T47D (cell line): ENCODE results near the gene CES4A.
"Not testable (repeated sequence)": the region's sequence is repeated elsewhere in the genome, so short reads cannot be mapped to it uniquely, and the experiment has no call there.

ENCODE experiments used
- DNase-seq, 2 experiments: peaks; one replicate each; pipeline versions ENCODE4 v3.0.0 to v3.0.0-alpha.2; 2011 to 2012; ENCODE audit warnings: low read depth in 1 of 2, low spot score in 1 of 2
- JUND ChIP-seq: IDR thresholded peaks from 2 replicates; pipeline ENCODE4 v1.6.1; 2012; ENCODE audit warnings: low read depth
- in situ Hi-C: cut with HindIII; loops from 2 replicates; pipeline ENCODE4 v1.10.0; 2016; ENCODE audit warnings: low sequenced_read_pairs, low pct_unique_long_range_greater_than_20kb

Gene CES4A

DNA sequence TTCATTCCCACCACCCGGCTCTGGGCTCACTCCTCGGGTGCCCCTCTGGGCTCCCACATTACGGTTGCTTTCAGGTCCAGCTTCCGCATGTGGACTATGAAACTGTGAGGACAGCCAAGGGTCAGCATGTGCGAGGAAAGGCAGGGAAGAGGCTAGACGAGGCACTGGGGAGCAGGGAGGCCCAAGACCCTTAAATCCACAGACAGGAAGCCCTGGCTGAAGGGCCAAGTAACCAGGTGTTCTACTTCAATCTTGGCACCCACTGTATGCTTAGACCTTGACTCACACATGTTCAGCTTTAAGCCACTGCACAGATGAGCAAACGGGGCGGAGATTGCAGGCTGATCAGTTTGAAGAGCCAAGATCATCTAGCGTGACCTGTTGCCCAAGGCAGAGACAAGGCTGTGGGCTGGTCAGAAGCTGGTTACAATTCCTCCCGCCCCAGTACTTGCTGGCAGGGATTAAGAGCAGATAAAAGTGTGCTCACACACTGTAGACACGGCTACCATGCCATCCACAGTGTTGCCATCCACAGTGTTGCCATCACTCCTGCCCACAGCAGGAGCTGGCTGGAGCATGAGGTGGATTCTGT, at the start of gene CES4A:
TSS of gene CES4A (plus strand) at position 393 of the 592 bp plus-strand sequence. CDS start at position 577, 184 bp downstream.
- in situ Hi-C loops: no loop called here
- no peak for TF ChIP-seq JUND
- DNase-seq: no peak

DNA sequence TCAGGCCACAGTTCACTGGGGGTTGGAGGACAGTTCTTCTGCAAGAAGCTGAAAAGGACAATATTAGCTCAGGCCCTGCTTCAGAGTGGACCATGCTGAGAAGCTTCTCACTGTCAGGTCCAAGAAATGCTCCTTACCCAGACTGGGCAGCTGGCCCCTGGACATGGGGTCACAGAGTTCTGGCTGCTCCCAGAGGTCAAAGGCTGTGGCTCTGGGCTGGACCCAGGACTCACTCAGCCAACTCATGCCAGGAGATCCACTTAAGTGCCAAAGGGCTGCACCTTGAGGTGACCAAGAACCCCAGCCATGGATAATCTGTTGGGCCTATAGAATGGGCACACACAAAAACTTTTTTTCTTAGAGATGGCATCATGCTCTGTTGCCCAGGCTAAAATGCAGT, 49.0 kb upstream of the CES4A start:
- TF ChIP-seq JUND: no peak
- DNase-seq: no peak
- in situ Hi-C loops: no loop called here

- no peak for TF ChIP-seq JUND
- in situ Hi-C loops: no loop called here
- no peak for DNase-seq
These were observed 48.2 kb upstream of the CES4A start for GRCh38 chr16:66940236-66940635.

GRCh38 chr16:66942981-66943380, 45.4 kb upstream of the CES4A start:
- TF ChIP-seq JUND: no peak
- no peak for DNase-seq
- in situ Hi-C loops: no loop called here

- no peak for TF ChIP-seq JUND
- in situ Hi-C loops: no loop called here
- DNase-seq: no peak
These were observed 44.8 kb upstream of the CES4A start for GRCh38 chr16:66943426-66944053.

- DNase-seq: no peak
- in situ Hi-C loops: no loop called here
- no peak for TF ChIP-seq JUND
These were observed 44.3 kb upstream of the CES4A start for GRCh38 chr16:66944054-66944441.

DNA sequence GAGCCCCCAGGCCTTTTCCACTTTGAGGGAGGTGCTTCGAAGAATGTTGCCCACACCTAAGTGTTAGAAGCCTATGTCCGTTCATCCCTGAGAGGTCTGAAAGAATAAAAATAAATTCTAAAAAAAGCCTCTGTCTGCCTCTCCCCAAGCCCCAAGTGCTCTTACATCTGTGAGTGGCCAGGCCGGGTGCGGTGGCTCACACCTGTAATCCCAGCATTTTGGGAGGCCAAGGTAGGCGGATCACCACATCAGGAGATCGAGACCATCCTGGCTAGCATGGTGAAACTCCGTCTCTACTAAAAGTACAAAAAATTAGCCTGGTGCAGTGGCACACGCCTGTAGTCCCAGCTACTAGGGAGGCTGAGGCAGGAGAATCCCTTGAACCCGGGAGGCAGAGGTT, 43.4 kb upstream of the CES4A start:
- DNase-seq, in situ Hi-C loops: not testable (repeated sequence)

GRCh38 chr16:66945939-66946338, 42.5 kb upstream of the CES4A start:
- in situ Hi-C loops: no loop called here
- DNase-seq: no peak
- TF ChIP-seq JUND: no peak

GRCh38 chr16:66946541-66946940, 41.8 kb upstream of the CES4A start:
- in situ Hi-C loops: no loop called here
- no peak for DNase-seq
- no peak for TF ChIP-seq JUND

GRCh38 chr16:66946974-66947301, 41.5 kb upstream of the CES4A start:
- in situ Hi-C loops: no loop called here
- no peak for TF ChIP-seq JUND
- no peak for DNase-seq

GRCh38 chr16:66947302-66948065, 40.9 kb upstream of the CES4A start:
- in situ Hi-C loops: no loop called here
- DNase-seq: peak; percentile 86 to 88
- no peak for TF ChIP-seq JUND

DNA sequence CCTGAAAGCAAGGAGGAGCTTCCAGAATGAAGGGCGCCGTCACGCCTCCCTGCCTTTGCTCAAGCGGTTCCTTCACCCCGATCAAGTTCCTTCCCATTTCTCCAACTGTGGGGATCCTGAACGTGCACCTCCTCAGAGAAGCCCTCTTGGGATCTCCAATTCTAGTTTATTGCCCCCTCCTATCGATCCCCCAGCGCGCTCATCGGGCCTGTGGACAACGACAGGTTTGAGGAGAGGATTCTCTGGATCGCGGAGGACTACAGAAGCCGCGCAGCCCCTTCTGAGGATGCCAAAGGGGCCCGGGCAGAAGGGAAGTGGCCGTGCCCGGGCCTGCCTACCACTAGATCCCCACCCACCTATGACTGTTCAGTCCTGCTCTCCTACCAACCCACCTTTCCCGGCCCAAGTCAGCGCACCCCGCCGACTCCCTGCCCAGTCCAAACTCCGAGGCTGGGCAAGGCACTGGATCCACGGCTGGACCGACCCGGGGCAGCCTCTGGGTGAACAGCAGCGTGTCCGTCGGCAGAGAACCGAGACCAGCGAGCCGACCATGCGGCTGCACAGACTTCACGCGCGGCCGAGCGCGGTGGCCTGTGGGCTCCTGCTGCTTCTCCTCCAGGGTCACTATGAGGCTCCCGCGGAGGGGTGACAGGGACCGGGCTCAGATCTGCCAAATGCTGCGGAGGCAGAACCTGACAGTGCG, 40.1 kb upstream of the CES4A start:
- DNase-seq: no peak
- TF ChIP-seq JUND: no peak
- in situ Hi-C loops: no loop called here

GRCh38 chr16:66948837-66949225, 39.6 kb upstream of the CES4A start:
- no peak for DNase-seq
- no peak for TF ChIP-seq JUND
- in situ Hi-C loops: no loop called here
